ENCODE data around the gene ARHGAP26.

GRCh38 chr5:142947427-142947709 is 177.2 kb downstream of the ARHGAP26 start:
- TF ChIP-seq, protein P1, sequence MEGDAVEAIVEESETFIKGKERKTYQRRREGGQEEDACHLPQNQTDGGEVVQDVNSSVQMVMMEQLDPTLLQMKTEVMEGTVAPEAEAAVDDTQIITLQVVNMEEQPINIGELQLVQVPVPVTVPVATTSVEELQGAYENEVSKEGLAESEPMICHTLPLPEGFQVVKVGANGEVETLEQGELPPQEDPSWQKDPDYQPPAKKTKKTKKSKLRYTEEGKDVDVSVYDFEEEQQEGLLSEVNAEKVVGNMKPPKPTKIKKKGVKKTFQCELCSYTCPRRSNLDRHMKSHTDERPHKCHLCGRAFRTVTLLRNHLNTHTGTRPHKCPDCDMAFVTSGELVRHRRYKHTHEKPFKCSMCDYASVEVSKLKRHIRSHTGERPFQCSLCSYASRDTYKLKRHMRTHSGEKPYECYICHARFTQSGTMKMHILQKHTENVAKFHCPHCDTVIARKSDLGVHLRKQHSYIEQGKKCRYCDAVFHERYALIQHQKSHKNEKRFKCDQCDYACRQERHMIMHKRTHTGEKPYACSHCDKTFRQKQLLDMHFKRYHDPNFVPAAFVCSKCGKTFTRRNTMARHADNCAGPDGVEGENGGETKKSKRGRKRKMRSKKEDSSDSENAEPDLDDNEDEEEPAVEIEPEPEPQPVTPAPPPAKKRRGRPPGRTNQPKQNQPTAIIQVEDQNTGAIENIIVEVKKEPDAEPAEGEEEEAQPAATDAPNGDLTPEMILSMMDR (IDR thresholded peaks at IDR 0.05), result no peak
- no peak for TF ChIP-seq POLR2A (IDR thresholded peaks at IDR 0.05)
